GM21360 (cell line): ENCODE data around the gene MAP1LC3C.
"Not testable (repeated sequence)": the region's sequence is repeated elsewhere in the genome, so short reads cannot be mapped to it uniquely, and the experiment has no call there.

Experiments
- ATAC-seq: cut with Tn5 transposase; IDR thresholded peaks from one replicate; pipeline ENCODE4 v1.9.1; 2021; ENCODE audit warnings: mild to moderate bottlenecking, moderate library complexity; ENCODE audit not compliant: unreplicated experiment

The MAP1LC3C gene

GRCh38 chr1:241994171-241994570, 4.7 kb downstream of the MAP1LC3C start:
- no peak for ATAC-seq

- ATAC-seq = no peak
Observed at GRCh38 chr1:241992734-241993133, 6.2 kb downstream of the MAP1LC3C start.

DNA sequence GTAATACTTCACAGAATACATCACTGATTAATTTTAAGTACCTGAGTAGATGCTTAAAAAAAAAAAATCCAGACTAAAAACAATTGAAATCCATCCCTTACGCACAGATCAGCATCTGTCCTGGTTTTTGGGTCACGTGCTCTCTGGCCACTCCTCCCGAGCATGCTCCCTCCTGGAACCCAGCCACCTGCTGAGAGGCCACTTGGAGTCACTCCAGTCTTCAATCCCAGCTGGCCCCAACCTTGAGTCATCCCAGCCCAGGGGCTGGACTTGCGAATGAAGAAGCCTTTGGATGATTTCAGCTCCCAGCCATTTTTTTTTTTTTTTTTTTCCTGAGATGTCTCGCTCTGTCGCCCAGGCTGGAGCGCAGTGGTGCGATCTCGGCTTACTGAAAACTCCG, 8.9 kb downstream of the MAP1LC3C start:
- ATAC-seq = no peak

DNA sequence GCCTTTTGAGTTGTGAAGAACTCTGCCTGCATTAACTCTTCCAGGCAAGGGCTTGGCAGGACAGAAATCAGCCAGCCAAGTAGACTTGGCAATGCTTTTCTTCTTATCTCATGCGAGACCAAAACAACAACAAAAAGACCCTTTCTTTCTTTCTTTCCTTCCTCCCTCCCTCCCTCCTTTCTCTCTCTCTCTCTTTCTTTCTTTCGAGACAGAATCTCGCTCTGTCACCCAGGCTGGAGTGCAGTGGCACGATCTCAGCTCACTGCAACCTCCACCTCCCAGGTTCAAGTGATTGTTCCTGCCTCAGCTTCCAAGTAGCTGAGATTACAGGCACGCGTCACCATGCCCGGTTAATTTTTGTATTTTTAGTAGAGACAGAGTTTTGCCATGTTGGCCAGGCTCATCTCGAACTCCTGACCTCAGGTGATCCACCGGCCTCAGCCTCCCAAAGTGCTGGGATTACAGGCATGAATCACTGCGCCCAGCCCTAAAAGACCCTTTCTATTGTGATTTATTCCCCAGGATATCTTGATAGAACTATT, 10.4 kb downstream of the MAP1LC3C start:
- ATAC-seq = not testable (repeated sequence)

GRCh38 chr1:241985787-241986186, 13.1 kb downstream of the MAP1LC3C start:
- ATAC-seq = peak; percentile 70

DNA sequence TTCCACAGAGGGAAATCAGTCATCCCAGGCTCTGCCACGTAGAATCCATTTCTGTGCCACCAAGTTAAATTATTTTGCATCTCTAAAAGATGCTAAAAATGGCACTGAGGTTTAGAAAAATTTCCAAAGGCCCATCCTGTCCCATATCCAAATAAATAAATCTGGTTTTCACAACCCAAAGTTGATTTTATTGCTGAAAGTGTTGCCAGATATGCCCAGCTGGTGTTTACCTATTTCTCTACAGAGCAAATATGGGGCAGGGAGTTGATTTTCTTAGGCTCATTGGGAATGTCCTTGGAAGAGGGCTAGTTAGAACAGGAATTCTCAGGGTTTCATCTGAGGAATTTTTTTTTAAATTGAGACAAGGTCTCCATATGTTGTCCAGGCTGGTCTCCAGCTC, 19.0 kb downstream of the MAP1LC3C start:
- no peak for ATAC-seq

DNA sequence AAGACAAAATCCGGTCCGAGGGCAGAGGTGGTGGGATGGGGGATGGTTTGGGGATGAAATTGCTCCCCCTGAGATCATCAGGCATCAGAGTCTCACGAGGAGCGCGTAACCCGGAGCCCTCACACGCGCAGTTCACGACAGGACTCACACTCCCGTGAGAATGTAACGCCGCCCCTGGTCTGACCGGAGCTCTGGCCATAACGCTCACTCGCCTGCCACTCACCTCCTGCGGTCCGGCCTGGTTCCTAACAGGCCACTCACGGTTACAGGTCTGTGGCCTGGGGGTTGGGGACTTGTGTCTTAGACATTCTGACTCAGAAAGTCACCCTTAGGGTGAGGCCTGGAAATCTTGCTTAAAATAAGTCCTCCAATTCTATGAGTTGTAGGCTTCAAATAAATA, 19.8 kb downstream of the MAP1LC3C start:
- no peak for ATAC-seq

- ATAC-seq = no peak
Observed at GRCh38 chr1:241976229-241976628, 22.7 kb downstream of the MAP1LC3C start.

GRCh38 chr1:241972703-241973369, 26.1 kb downstream of the MAP1LC3C start:
- ATAC-seq = no peak

DNA sequence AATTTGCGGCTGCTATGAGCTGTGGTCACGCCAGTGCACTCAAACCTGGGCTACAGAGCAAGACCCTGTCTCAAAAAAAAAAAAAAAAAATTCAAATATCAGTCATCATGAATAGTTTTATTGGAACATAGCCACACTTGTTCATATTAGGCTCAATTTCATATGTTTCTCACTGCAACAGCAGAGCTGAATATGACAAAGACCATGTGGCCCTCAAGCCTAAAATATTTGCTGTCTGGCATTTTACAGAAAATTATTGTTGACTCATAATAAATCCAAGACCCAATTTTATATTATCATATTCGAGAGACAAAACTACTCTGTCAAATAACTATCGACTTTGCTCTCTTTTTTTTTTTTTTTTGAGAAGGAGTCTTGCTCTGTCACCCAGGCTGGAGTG, 30.3 kb downstream of the MAP1LC3C start:
- ATAC-seq = no peak

DNA sequence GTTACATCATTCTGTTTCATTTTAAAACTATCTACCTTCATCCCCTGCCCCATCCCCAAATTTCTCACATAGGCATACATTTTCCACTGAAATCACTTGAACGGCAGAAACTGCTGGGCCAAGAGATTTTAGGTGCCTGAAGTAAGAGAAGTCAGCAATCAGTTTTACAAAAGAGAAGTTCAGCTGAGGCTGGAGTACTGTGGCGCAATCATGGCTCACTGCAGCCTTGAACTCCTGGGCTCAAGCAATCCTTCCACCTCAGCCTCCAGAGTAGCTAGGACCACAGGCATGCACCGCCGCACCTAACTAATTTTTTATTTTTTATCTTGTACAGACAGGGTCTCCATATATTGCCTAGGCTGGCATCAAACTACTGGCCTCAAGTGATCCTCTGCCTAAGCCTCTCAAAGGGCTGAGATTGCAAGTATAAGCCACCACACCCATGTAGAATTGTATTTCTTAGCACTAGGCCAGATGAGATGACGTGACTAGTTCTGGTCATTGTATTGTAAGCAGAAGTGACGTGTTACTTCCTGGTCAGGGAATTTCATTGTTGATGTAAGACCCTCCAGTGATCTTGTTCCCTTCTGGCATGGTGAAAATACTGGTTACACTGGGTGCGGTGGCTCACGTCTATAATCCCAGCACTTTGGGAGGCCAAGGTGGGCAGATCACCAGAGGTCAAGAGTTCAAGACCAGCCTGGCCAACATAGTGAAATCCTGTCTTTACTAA, 34.2 kb downstream of the MAP1LC3C start:
- ATAC-seq = no peak

DNA sequence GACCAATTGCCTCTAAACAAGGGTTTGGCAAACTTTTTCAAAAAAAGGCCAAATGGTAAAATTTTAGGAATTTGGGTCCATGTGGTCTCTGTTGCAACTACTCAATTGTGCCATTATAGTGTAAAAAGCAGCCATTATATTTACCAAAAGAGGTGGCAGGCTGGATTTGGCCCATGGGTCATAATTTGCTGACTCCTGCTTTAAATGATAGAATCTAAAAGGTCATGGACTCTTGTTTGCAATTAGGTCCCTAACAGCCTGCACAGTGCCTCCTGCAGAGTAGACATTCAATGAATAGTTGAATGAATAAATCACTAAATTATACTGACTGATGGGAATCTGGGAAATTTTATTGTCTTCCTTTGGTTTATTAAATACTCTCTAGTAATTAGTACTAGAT, 35.2 kb downstream of the MAP1LC3C start:
- no peak for ATAC-seq

GRCh38 chr1:241962153-241962552, 36.7 kb downstream of the MAP1LC3C start:
- ATAC-seq = no peak

DNA sequence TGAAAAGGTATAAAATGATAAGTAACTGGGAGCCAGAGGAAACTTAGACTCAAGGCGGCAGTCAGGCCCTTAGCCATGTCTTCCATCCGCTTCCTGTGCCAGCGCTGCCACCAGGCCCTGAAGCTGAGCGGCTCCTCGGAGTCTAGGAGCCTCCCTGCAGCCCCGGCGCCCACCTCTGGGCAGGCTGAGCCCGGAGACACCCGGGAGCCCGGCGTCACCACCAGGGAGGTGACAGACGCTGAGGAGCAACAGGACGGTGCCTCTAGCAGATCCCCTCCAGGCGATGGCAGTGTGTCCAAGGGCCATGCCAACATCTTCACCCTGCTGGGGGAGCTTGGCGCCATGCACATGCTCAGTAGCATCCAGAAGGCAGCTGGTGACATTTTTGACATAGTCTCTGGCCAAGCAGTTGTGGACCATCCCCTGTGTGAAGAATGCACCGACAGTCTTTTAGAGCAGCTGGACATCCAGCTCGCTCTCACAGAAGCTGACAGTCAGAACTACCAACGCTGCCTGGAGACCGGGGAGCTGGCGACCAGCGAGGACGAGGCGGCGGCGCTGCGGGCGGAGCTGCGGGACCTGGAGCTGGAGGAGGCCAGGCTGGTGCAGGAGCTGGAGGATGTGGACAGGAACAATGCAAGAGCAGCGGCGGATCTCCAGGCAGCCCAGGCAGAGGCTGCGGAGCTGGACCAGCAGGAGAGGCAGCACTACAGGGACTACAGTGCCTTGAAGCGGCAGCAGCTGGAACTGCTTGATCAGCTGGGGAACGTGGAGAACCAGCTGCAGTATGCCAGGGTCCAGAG, 41.0 kb downstream of the MAP1LC3C start, which contains the start of gene BECN2:
Gene BECN2, plus strand, starts transcription at position 76 of the 803 bp plus-strand sequence. Its CDS starts 0 bp downstream, at position 76.
- ATAC-seq = no peak

DNA sequence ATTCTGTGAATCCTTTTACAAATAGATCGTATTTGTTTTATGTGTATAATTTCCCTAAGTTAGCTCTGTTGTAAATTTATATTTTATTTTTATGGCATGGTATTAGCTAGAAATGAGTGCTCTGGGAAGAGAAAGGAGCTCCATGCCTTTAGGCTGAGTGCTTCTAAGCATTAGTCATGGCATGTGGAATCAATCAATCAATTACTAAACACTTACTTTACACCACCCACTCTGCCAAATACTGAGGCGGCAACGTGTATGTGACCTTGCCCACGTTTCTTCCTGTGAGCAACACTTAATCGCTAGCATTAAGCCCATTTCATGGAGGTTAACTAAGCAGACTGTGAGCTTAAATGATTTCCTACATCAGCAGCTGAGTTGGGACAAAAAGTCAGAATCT, 48.5 kb downstream of the MAP1LC3C start:
- ATAC-seq = no peak

DNA sequence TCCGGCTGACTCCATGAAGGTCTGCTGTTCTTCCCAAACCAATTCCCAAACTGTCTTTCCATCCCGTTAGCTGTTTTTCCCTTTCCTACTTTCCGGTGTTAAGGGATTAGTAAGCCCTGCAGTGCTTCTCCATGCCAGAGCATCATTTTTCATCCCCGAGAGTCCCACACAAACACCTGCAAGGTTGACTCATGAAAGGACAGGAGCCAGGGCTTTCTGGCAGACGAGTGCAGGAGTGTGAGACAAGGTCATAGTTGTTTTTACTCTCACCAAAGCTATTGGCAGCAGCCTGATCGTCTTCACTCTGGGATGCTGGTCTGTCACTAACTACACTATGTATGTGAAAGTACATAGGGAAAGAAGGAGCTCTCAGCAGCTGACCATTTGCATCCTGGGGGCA, 51.5 kb downstream of the MAP1LC3C start:
- no peak for ATAC-seq
